HK-2 (cell line): ENCODE results near the gene CYTH3.
"Not testable (repeated sequence)": the region's sequence is repeated elsewhere in the genome, so short reads cannot be mapped to it uniquely, and the experiment has no call there.

Experiments used
- DNase-seq: peaks from one replicate; pipeline ENCODE4 v3.0.0-alpha.2; 2018; ENCODE audit not compliant: unreplicated experiment

The CYTH3 gene

GRCh38 chr7:6229284-6229683, 43.1 kb downstream of the CYTH3 start:
- not testable (repeated sequence) for DNase-seq

- no peak for DNase-seq
Measured at GRCh38 chr7:6228361-6229229, 43.8 kb downstream of the CYTH3 start.

- no peak for DNase-seq
Measured at GRCh38 chr7:6227294-6227846, 45.1 kb downstream of the CYTH3 start.

GRCh38 chr7:6226194-6226799, 46.1 kb downstream of the CYTH3 start:
- no peak for DNase-seq

GRCh38 chr7:6223411-6223810, 49.0 kb downstream of the CYTH3 start:
- DNase-seq, result not testable (repeated sequence)

- DNase-seq, result not testable (repeated sequence)
Measured at GRCh38 chr7:6223010-6223409, 49.4 kb downstream of the CYTH3 start.

- no peak for DNase-seq
Measured at GRCh38 chr7:6221340-6222319, 50.8 kb downstream of the CYTH3 start.

- no peak for DNase-seq
Measured at GRCh38 chr7:6218329-6218728, 54.1 kb downstream of the CYTH3 start.

GRCh38 chr7:6212008-6212407, 60.4 kb downstream of the CYTH3 start:
- DNase-seq, result no peak

- DNase-seq, result no peak
Measured at GRCh38 chr7:6210621-6211372, 61.6 kb downstream of the CYTH3 start.

GRCh38 chr7:6209340-6209739, 63.1 kb downstream of the CYTH3 start:
- DNase-seq, result no peak

- no peak for DNase-seq
Measured at GRCh38 chr7:6208573-6209328, 63.7 kb downstream of the CYTH3 start.

GRCh38 chr7:6205971-6206660, 66.3 kb downstream of the CYTH3 start:
- DNase-seq, result no peak

GRCh38 chr7:6203381-6203780, 69.0 kb downstream of the CYTH3 start:
- DNase-seq, result no peak

GRCh38 chr7:6202117-6202516, 70.3 kb downstream of the CYTH3 start:
- no peak for DNase-seq

- DNase-seq, result no peak
Measured at GRCh38 chr7:6200971-6201370, 71.5 kb downstream of the CYTH3 start.

GRCh38 chr7:6198689-6199595, 73.5 kb downstream of the CYTH3 start:
- DNase-seq, result no peak

GRCh38 chr7:6197801-6198551, 74.4 kb downstream of the CYTH3 start:
- no peak for DNase-seq
